HEK293 (cell line): ENCODE results near the gene SLC17A9.

ENCODE experiments used
- CTCF ChIA-PET: fragments of 350-600 bp; formaldehyde crosslinking; extraction: SDS; loops from one replicate; lab custom pipeline; 2021; ENCODE audit warnings: antibody characterized with exemption; lab: Yijun Ruan, JAX
- POLR2A ChIA-PET: fragments of 300-600 bp; formaldehyde crosslinking; extraction: SDS; loops from one replicate; lab custom pipeline; 2020; ENCODE audit warnings: antibody characterized with exemption, inconsistent platforms; lab: Yijun Ruan, JAX
- H3K27ac ChIP-seq: fragments of 200-500 bp; sonication (Bioruptor generic); 2 replicates; pipeline ENCODE4 v1.5.1; 2014; ENCODE audit warnings: low read depth, low read length, control low read depth, inconsistent platforms; ENCODE audit errors: extremely low read depth
- H3K36me3 ChIP-seq, 2 experiments: fragments of 200-500 bp in 1 of 2; sonication (Bioruptor generic) in 1 of 2; 1 replicate in 1 of 2; 2 replicates in 1 of 2; pipeline ENCODE4 v1.5.1; 2014 to 2017; ENCODE audit warnings: inconsistent platforms in 2 of 2, low read length in 2 of 2; ENCODE audit not compliant: control insufficient read depth in 2 of 2, insufficient read depth in 1 of 2
- H3K4me1 ChIP-seq: fragments of 200-500 bp; sonication (Bioruptor generic); 2 replicates; pipeline ENCODE4 v1.5.1; 2014; ENCODE audit warnings: mild to moderate bottlenecking, low read length, inconsistent platforms; ENCODE audit not compliant: control insufficient read depth, insufficient read depth
- H3K4me3 ChIP-seq: 2 replicates; pipeline ENCODE4 v1.5.1; 2011; ENCODE audit warnings: low read depth, mild to moderate bottlenecking, control low read depth, low read length, moderate library complexity
- H3K9me3 ChIP-seq: fragments of 200-500 bp; sonication (Bioruptor generic); 2 replicates; pipeline ENCODE4 v1.5.1; 2014; ENCODE audit warnings: low read depth, low read length, inconsistent platforms; ENCODE audit not compliant: control insufficient read depth, insufficient read depth
- BCL11B ChIP-seq: fragments of 450-650 bp; formaldehyde crosslinking; IDR thresholded peaks from 2 replicates; pipeline ENCODE4 v1.5.1; 2016; ENCODE audit warnings: low read depth, missing biosample characterization, missing genetic modification characterization
- HOXD13 ChIP-seq: sonication (generic); formaldehyde crosslinking; IDR thresholded peaks from 2 replicates; pipeline ENCODE4 v1.8.0; 2022; ENCODE audit warnings: missing genetic modification reagents, borderline replicate concordance
- KLF16 ChIP-seq: fragments of 450-650 bp; formaldehyde crosslinking; IDR thresholded peaks from 2 replicates; pipeline ENCODE4 v1.5.1; 2017; ENCODE audit warnings: missing biosample characterization, missing genetic modification characterization
- KLF9 ChIP-seq: fragments of 450-650 bp; formaldehyde crosslinking; IDR thresholded peaks from 2 replicates; pipeline ENCODE4 v1.5.1; 2016; ENCODE audit warnings: missing biosample characterization, missing genetic modification characterization, low read depth
- REPIN1 ChIP-seq: fragments of 450-650 bp; formaldehyde crosslinking; IDR thresholded peaks from 2 replicates; pipeline ENCODE4 v1.5.1; 2017; ENCODE audit warnings: missing biosample characterization, missing genetic modification characterization, low read depth
- TCF7L2 ChIP-seq: IDR thresholded peaks from 2 replicates; pipeline ENCODE4 v1.6.1; 2011; ENCODE audit warnings: low read depth, mild to moderate bottlenecking, inconsistent platforms, low read length, moderate library complexity, borderline replicate concordance
- TRIM28 ChIP-seq: IDR thresholded peaks from 2 replicates; pipeline ENCODE4 v1.6.1; 2011; ENCODE audit warnings: low read length, control low read depth, borderline replicate concordance
- ZBTB1 ChIP-seq: fragments of 450-650 bp; formaldehyde crosslinking; IDR thresholded peaks from 2 replicates; pipeline ENCODE4 v1.5.1; 2016; ENCODE audit warnings: missing biosample characterization, missing genetic modification characterization
- ZFHX2 ChIP-seq: fragments of 450-650 bp; formaldehyde crosslinking; conservative IDR thresholded peaks from 2 replicates; pipeline ENCODE4 v1.5.1; 2016; ENCODE audit warnings: missing biosample characterization, missing genetic modification characterization
- ZFP3 ChIP-seq: fragments of 450-650 bp; formaldehyde crosslinking; IDR thresholded peaks from 2 replicates; pipeline ENCODE4 v1.5.1; 2016; ENCODE audit warnings: low read depth, missing biosample characterization, missing genetic modification characterization
- ZNF114 ChIP-seq: fragments of 450-650 bp; formaldehyde crosslinking; IDR thresholded peaks from 2 replicates; pipeline ENCODE4 v1.5.0; 2017; ENCODE audit warnings: missing biosample characterization, missing genetic modification characterization
- ZNF140 ChIP-seq: fragments of 450-650 bp; formaldehyde crosslinking; IDR thresholded peaks from 2 replicates; pipeline ENCODE4 v1.5.1; 2016; ENCODE audit warnings: missing biosample characterization, missing genetic modification characterization
- ZNF211 ChIP-seq: fragments of 450-650 bp; formaldehyde crosslinking; IDR thresholded peaks from 2 replicates; pipeline ENCODE4 v1.5.1; 2016; ENCODE audit warnings: low read depth, missing biosample characterization, missing genetic modification characterization
- ZNF311 ChIP-seq: fragments of 450-650 bp; formaldehyde crosslinking; IDR thresholded peaks from 2 replicates; pipeline ENCODE4 v1.5.1; 2017; ENCODE audit warnings: missing biosample characterization, missing genetic modification characterization, borderline replicate concordance
- ZNF350 ChIP-seq: fragments of 450-650 bp; formaldehyde crosslinking; IDR thresholded peaks from 2 replicates; pipeline ENCODE4 v1.5.0; 2017; ENCODE audit warnings: missing biosample characterization, mild to moderate bottlenecking, missing genetic modification characterization
- ZNF391 ChIP-seq: fragments of 450-650 bp; formaldehyde crosslinking; IDR thresholded peaks from 2 replicates; pipeline ENCODE4 v1.5.1; 2016; ENCODE audit warnings: low read depth, missing biosample characterization, missing genetic modification characterization, borderline replicate concordance
- ZNF394 ChIP-seq: fragments of 450-650 bp; formaldehyde crosslinking; IDR thresholded peaks from 2 replicates; pipeline ENCODE4 v1.5.1; 2016; ENCODE audit warnings: missing biosample characterization, missing genetic modification characterization, mild to moderate bottlenecking, moderate library complexity, borderline replicate concordance
- ZNF521 ChIP-seq: fragments of 450-650 bp; formaldehyde crosslinking; IDR thresholded peaks from 2 replicates; pipeline ENCODE4 v1.5.1; 2017; ENCODE audit warnings: missing biosample characterization, mild to moderate bottlenecking, missing genetic modification characterization
- ZNF555 ChIP-seq: fragments of 450-650 bp; formaldehyde crosslinking; conservative IDR thresholded peaks from 2 replicates; pipeline ENCODE4 v1.5.1; 2017; ENCODE audit warnings: missing biosample characterization, mild to moderate bottlenecking, missing genetic modification characterization, inconsistent platforms
- ZNF560 ChIP-seq: fragments of 450-650 bp; formaldehyde crosslinking; IDR thresholded peaks from 2 replicates; pipeline ENCODE4 v1.5.1; 2017; ENCODE audit warnings: missing biosample characterization, missing genetic modification characterization, borderline replicate concordance
- ZNF623 ChIP-seq: fragments of 450-650 bp; formaldehyde crosslinking; IDR thresholded peaks from 2 replicates; pipeline ENCODE4 v1.5.1; 2016; ENCODE audit warnings: missing biosample characterization, missing genetic modification characterization
- ZNF785 ChIP-seq: fragments of 450-650 bp; formaldehyde crosslinking; IDR thresholded peaks from 2 replicates; pipeline ENCODE4 v1.5.1; 2016; ENCODE audit warnings: missing biosample characterization, missing genetic modification characterization
- ZNF792 ChIP-seq: fragments of 450-650 bp; formaldehyde crosslinking; IDR thresholded peaks from 2 replicates; pipeline ENCODE4 v1.5.1; 2016; ENCODE audit warnings: missing biosample characterization, missing genetic modification characterization
- ZNF837 ChIP-seq: fragments of 450-650 bp; formaldehyde crosslinking; IDR thresholded peaks from 2 replicates; pipeline ENCODE4 v1.5.1; 2016; ENCODE audit warnings: missing biosample characterization, missing genetic modification characterization
- ZSCAN23 ChIP-seq: fragments of 450-650 bp; formaldehyde crosslinking; IDR thresholded peaks from 2 replicates; pipeline ENCODE4 v1.5.1; 2016; ENCODE audit warnings: missing biosample characterization, missing genetic modification characterization
- TF ChIP-seq, protein P1 (sequence below): fragments of 450-650 bp; formaldehyde crosslinking; IDR thresholded peaks from 2 replicates; pipeline ENCODE4 v1.5.1; 2016; ENCODE audit warnings: missing biosample characterization, missing genetic modification characterization, low read depth

Gene SLC17A9

DNA sequence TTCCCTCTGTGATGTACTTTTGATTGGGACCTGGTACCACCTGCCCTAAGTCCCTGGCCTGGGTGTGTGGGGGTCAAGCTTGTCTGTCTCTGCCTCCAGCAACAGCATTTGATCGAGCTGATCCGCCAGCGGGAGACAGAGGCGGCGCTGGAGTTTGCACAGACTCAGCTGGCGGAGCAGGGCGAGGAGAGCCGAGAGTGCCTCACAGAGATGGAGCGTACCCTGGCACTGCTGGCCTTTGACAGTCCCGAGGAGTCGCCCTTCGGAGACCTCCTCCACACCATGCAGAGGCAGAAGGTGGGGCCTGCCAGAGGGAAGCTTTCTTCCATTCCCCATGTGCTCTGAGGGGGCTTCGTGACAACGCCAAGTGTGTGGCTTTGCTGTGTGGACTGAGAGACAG lies 9.1 kb upstream of the SLC17A9 start:
- H3K4me1 ChIP-seq = peaks cover 9% of the 10 kb centered on the region; the same call in 1 of the 2 replicates
- H3K27ac ChIP-seq = no peak overlapping the region
- ChIA-PET POLR2A (interaction anchor here (0.7 kb wide), 1 partner anchor 45 kb away, joined by 10 read pairs; no protein-coding TSS in a partner anchor), CTCF (interaction anchor here (0.7 kb wide), 1 partner anchor 440 kb away, joined by 3 read pairs; no protein-coding TSS in a partner anchor)
- H3K36me3 ChIP-seq = peaks cover 0 to 78% of the 10 kb centered on the region in 2 experiments
- H3K9me3 ChIP-seq = no peaks in the 10 kb centered on the region
- TF ChIP-seq ZFP3 (no peak), ZNF837 (no peak), KLF9 (tag by site-specific recombination) (no peak), ZNF792 (tag by site-specific recombination) (no peak), TCF7L2 (no peak), ZSCAN23 (tag by site-specific recombination) (no peak), ZNF311 (tag by site-specific recombination) (no peak), ZNF555 (tag by site-specific recombination) (no peak)
- H3K4me3 ChIP-seq = no peak overlapping the region

GRCh38 chr20:62944184-62944583 lies 8.3 kb upstream of the SLC17A9 start:
- H3K9me3 ChIP-seq = no peaks in the 10 kb centered on the region
- H3K36me3 ChIP-seq = peaks cover 0 to 85% of the 10 kb centered on the region in 2 experiments
- POLR2A ChIA-PET = interaction anchor here (0.7 kb wide), 1 partner anchor 46 kb away, joined by 10 read pairs; no protein-coding TSS in a partner anchor
- peaks cover 6% of the 10 kb centered on the region; the same call in 1 of the 2 replicates for H3K4me1 ChIP-seq
- TF ChIP-seq ZNF211 (tag by site-specific recombination) (no peak), ZNF521 (no peak), ZNF114 (no peak), ZNF785 (tag by site-specific recombination) (no peak), ZNF140 (tag by site-specific recombination) (no peak), BCL11B (tag by site-specific recombination) (no peak), REPIN1 (tag by site-specific recombination) (no peak), ZNF391 (tag by site-specific recombination) (no peak), ZFHX2 (tag by site-specific recombination) (no peak), KLF16 (no peak), ZNF350 (tag by site-specific recombination) (no peak), ZNF560 (tag by site-specific recombination) (no peak), HOXD13 (no peak), TCF7L2 (no peak), TRIM28 (no peak), ZBTB1 (no peak), ZFP3 (no peak), ZNF394 (tag by site-specific recombination) (no peak), ZNF623 (tag by site-specific recombination) (no peak)
- TF ChIP-seq, protein P1, sequence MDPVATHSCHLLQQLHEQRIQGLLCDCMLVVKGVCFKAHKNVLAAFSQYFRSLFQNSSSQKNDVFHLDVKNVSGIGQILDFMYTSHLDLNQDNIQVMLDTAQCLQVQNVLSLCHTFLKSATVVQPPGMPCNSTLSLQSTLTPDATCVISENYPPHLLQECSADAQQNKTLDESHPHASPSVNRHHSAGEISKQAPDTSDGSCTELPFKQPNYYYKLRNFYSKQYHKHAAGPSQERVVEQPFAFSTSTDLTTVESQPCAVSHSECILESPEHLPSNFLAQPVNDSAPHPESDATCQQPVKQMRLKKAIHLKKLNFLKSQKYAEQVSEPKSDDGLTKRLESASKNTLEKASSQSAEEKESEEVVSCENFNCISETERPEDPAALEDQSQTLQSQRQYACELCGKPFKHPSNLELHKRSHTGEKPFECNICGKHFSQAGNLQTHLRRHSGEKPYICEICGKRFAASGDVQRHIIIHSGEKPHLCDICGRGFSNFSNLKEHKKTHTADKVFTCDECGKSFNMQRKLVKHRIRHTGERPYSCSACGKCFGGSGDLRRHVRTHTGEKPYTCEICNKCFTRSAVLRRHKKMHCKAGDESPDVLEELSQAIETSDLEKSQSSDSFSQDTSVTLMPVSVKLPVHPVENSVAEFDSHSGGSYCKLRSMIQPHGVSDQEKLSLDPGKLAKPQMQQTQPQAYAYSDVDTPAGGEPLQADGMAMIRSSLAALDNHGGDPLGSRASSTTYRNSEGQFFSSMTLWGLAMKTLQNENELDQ (tag by site-specific recombination) = no peak
- H3K27ac ChIP-seq = no peak overlapping the region
- H3K4me3 ChIP-seq = no peak overlapping the region
- CTCF ChIA-PET = interaction anchor here (0.9 kb wide), 1 partner anchor 28 kb away, joined by 4 read pairs; no protein-coding TSS in a partner anchor
